Astrocyte of the spinal cord (primary cell): Measurements from ENCODE around the gene FKBP2.

Source experiments
- DNase-seq: peaks from one replicate; pipeline ENCODE4 v3.0.0; 2011; ENCODE audit warnings: low read depth, low spot score
- H3K4me3 ChIP-seq: 2 replicates; pipeline ENCODE4 v1.5.1; 2011; ENCODE audit warnings: low read depth, mild to moderate bottlenecking, low read length, moderate library complexity
- CTCF ChIP-seq: IDR thresholded peaks from 2 replicates; pipeline ENCODE4 v1.5.1; 2012; ENCODE audit warnings: low read depth, mild to moderate bottlenecking, low read length, inconsistent platforms
- in situ Hi-C: cut with HindIII; loops from 2 replicates; pipeline ENCODE4 v1.10.0; 2017; ENCODE audit warnings: low sequenced_read_pairs

FKBP2 gene

GRCh38 chr11:64262271-64263002, 21.5 kb downstream of the FKBP2 start:
- no peak overlapping the region for H3K4me3 ChIP-seq
- DNase-seq, result no peak
- in situ Hi-C loops, result no loop called here
- no peak for TF ChIP-seq CTCF

- in situ Hi-C loops, result no loop called here
- no peak for TF ChIP-seq CTCF
- H3K4me3 ChIP-seq, result no peak overlapping the region
- peak; percentile 71 for DNase-seq
Observed at GRCh38 chr11:64263021-64263946, 22.4 kb downstream of the FKBP2 start.

- DNase-seq, result no peak
- no peak overlapping the region for H3K4me3 ChIP-seq
- no peak for TF ChIP-seq CTCF
- in situ Hi-C loops, result no loop called here
Observed at GRCh38 chr11:64263947-64264317, 23.0 kb downstream of the FKBP2 start.

- in situ Hi-C loops, result no loop called here
- TF ChIP-seq CTCF, result no peak
- no peak overlapping the region for H3K4me3 ChIP-seq
- no peak for DNase-seq
Observed at GRCh38 chr11:64264371-64264852, 23.5 kb downstream of the FKBP2 start.

GRCh38 chr11:64265176-64266160, 24.6 kb downstream of the FKBP2 start:
- in situ Hi-C loops, result no loop called here
- TF ChIP-seq CTCF, result no peak
- DNase-seq, result no peak
- H3K4me3 ChIP-seq, result no peak overlapping the region

GRCh38 chr11:64266339-64266738, 25.4 kb downstream of the FKBP2 start:
- H3K4me3 ChIP-seq, result no peak overlapping the region
- in situ Hi-C loops, result no loop called here
- no peak for DNase-seq
- no peak for TF ChIP-seq CTCF
